Transverse colon (tissue), 4 donors: ENCODE measurements around the gene TSPOAP1. TPM values are rescaled to one million over a fixed set of nuclear protein-coding genes. Genes with fewer than 3 reads are reported as not detected.

Experiments
- DNase-seq: peaks from one replicate; pipeline ENCODE4 v3.0.0-alpha.2; 2019
- H3K27ac ChIP-seq, 4 donors: fragments of 200-600 bp; sonication (generic); 2 replicates each; pipeline ENCODE4 v1.5.1; 2016 to 2018; ENCODE audit warnings: inconsistent platforms in 4 of 4
- H3K27me3 ChIP-seq: fragments of 200-600 bp; sonication (generic); 2 replicates; pipeline ENCODE4 v1.5.1; 2017; ENCODE audit warnings: inconsistent platforms
- H3K36me3 ChIP-seq, 4 donors: fragments of 200-600 bp; sonication (generic); 2 replicates each; pipeline ENCODE4 v1.5.1; 2017 to 2019; ENCODE audit warnings: inconsistent platforms in 4 of 4
- H3K4me1 ChIP-seq, 4 donors: fragments of 200-600 bp; sonication (generic); 2 replicates each; pipeline ENCODE4 v1.5.1; 2017 to 2020; ENCODE audit warnings: inconsistent platforms in 4 of 4
- H3K4me3 ChIP-seq, 4 donors: fragments of 200-600 bp; sonication (generic); 1 replicate in 1 of 4; 2 replicates in 3 of 4; pipeline versions ENCODE4 v1.5.1 to v1.6.1; 2017 to 2019; ENCODE audit warnings: inconsistent platforms in 4 of 4
- H3K9me3 ChIP-seq, 2 donors: fragments of 200-600 bp; sonication (generic); 2 replicates each; pipeline ENCODE4 v1.5.1; 2017 to 2019; ENCODE audit warnings: inconsistent platforms in 2 of 2
- EP300 ChIP-seq: sonication (generic); formaldehyde crosslinking; IDR thresholded peaks from one replicate; pipeline ENCODE4 v1.6.1; 2017; ENCODE audit warnings: antibody characterized with exemption, low read depth
- POLR2A ChIP-seq: fragments of 450-650 bp; IDR thresholded peaks from one replicate; pipeline ENCODE4 v1.6.1; 2016; ENCODE audit warnings: antibody characterized with exemption, mild to moderate bottlenecking, moderate library complexity
- POLR2AphosphoS5 ChIP-seq, 3 donors: sonication (generic); formaldehyde crosslinking; IDR thresholded peaks; one replicate each; pipeline ENCODE4 v1.6.1; 2016; ENCODE audit warnings: antibody characterized with exemption in 3 of 3
- WGBS, 2 donors: methylation state at CpG; one replicate each; pipeline ENCODE4 v1.1.5; 2018; ENCODE audit warnings: low coverage in 1 of 2; 5-methylcytosine and 5-hydroxymethylcytosine counted together
- in situ Hi-C, 4 donors: fragments of 200-750 bp; cut with MboI; loops; one replicate each; pipeline versions ENCODE4 v1.15.0 to v1.15.1; 2017; ENCODE audit warnings: low sequenced_read_pairs in 3 of 4, low pct_ligation_motif_present in 1 of 4, low pct_unique_long_range_greater_than_20kb in 1 of 4
- intact Hi-C: fragments of 100-400 bp; cut with DNase I; formaldehyde crosslinking; loops from one replicate; pipeline ENCODE4 v1.15.1; 2023; ENCODE audit warnings: low total_unique reads
- total RNA-seq, 4 donors: library from RNA; depleted of rRNA; stranded (reverse); fragments of >200 nt; gene quantifications; one replicate each; pipeline ENCODE4 v1.1.0, GENCODE V29; 2016
- TF ChIP-seq, protein P1 (sequence below), 5 experiments: fragments of 200-600 bp in 3 of 5; fragments of 450-650 bp in 2 of 5; sonication (generic) in 3 of 5; IDR thresholded peaks; 1 replicate in 2 of 5; 2 replicates in 3 of 5; pipeline ENCODE4 v1.5.1; 2016 to 2017; ENCODE audit warnings: antibody characterized with exemption in 5 of 5, inconsistent platforms in 3 of 5, mild to moderate bottlenecking in 2 of 5, moderate library complexity in 1 of 5

The TSPOAP1 gene
- total RNA-seq, 4 donors from 2014 or later = 4.4 to 21.7 (median 9.4) TPM

DNA sequence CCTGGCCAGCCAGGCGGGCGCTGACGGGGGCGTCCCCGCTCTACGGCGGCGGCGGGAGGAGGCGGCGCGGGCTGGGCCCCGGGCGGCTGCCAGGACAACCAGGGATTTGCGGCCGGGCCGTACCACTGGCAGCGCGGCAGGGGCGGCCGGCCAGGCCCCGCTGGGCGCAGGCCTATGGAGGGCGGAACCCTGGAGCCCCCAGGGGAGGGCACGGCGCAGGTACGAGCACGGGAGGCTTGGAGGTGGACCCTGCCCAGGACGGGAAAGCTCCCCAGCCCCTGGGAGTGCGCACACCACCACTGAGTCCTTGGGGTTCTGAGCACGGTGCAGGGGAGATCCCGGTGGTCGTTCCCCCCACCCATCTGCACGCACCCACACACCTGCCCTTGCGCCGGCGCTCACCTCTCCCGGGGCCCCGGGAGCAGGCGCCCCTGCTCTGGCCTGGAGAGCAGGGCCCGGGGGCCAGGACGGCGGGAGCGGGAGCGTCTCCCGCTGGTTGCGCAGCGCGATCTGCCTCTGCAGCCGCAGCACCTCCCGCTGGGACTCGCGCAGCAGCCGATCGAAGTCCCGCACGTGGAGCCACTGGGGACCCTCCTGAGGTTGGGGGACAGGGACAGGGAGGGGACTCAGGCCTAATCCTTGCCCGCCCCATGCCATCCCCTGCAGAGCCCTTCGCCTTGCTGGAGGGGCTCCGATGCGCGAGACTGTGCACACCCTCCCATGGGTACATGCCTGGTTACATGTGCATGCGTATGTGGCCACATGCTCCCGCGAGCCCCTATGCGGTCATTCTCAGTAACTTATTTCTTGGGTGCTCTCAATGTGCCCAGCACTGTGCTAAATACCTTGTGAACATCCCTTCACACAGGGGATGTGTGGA is 3.9 kb downstream of the TSPOAP1 start:
- Histone ChIP-seq H3K4me3 (peak overlapping the region; percentile 50 to 69 (median 56)), H3K36me3 (no peaks in the 10 kb centered on the region), H3K27me3 (no peaks in the 10 kb centered on the region), H3K4me1 (peaks cover 4 to 13% (median 11%) of the 10 kb centered on the region in 4 donors), H3K9me3 (no peaks in the 10 kb centered on the region), H3K27ac (peak overlapping the region; percentile 46 to 70 (median 64))
- 15% methylated on average over 35 of the region's 66 CpGs; no CpG with 5 or more reads in 1 of the 2 donors for WGBS, 2 donors
- intact Hi-C loops (no loop called here), in situ Hi-C loops (no loop called here)
- TF ChIP-seq EP300 (no peak), POLR2A (no peak)
- TF ChIP-seq, protein P1, sequence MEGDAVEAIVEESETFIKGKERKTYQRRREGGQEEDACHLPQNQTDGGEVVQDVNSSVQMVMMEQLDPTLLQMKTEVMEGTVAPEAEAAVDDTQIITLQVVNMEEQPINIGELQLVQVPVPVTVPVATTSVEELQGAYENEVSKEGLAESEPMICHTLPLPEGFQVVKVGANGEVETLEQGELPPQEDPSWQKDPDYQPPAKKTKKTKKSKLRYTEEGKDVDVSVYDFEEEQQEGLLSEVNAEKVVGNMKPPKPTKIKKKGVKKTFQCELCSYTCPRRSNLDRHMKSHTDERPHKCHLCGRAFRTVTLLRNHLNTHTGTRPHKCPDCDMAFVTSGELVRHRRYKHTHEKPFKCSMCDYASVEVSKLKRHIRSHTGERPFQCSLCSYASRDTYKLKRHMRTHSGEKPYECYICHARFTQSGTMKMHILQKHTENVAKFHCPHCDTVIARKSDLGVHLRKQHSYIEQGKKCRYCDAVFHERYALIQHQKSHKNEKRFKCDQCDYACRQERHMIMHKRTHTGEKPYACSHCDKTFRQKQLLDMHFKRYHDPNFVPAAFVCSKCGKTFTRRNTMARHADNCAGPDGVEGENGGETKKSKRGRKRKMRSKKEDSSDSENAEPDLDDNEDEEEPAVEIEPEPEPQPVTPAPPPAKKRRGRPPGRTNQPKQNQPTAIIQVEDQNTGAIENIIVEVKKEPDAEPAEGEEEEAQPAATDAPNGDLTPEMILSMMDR (IDR thresholded peaks at IDR 0.05) = peak in 1 of 5 experiments; percentile 9
- peak; percentile 58 for DNase-seq

- Histone ChIP-seq H3K27me3 (no peaks in the 10 kb centered on the region), H3K4me3 (peak overlapping the region; percentile 50 to 69 (median 56)), H3K4me1 (peaks cover 4 to 13% (median 11%) of the 10 kb centered on the region in 4 donors), H3K27ac (peak overlapping the region; percentile 46 to 70 (median 64)), H3K36me3 (no peaks in the 10 kb centered on the region), H3K9me3 (no peaks in the 10 kb centered on the region)
- no peak for DNase-seq
- TF ChIP-seq POLR2AphosphoS5 (IDR thresholded peaks at IDR 0.05) = no peak
- TF ChIP-seq POLR2A = no peak
- TF ChIP-seq, protein P1 (IDR thresholded peaks at IDR 0.05) = no peak
- in situ Hi-C loops = no loop called here
- WGBS, 2 donors = 14% methylated on average over 13 of the region's 13 CpGs; no CpG with 5 or more reads in 1 of the 2 donors
- intact Hi-C loops = no loop called here
These were observed 4.6 kb downstream of the TSPOAP1 start for GRCh38 chr17:58324056-58324408.

DNA sequence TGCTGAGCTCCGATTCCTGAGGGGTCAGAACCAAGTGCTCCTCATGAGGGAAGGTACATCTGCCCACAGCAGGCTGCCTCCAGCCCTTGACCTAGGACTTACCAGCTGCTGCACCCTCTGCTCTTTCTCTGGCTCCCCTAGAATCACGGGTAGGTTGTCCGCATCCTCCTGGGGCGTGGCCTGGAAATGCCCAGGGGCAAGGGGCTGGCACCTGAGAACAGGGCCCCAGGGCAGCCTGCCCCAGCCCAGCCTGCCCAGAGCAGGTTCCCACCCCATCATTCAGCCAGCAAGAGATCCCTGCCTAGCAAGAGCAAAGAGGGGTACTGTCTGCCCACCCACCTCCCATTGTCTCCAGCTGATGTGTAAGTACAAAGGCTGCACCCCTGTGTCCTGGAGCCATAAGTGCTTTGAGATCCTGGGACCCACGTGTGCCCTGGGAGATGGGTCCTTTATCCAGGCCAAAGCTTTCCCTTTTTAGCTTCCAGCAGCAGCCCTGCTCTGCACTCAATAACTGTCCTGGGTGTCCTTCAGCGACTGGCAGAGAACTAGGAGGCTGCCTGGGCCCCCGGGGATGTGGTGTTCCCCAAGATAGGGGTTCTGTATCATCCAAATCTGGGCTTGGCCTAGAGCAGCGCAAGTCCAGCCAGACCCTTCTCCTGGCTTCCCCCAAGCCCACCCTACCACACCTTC is 5.1 kb downstream of the TSPOAP1 start:
- H3K27me3 ChIP-seq = no peaks in the 10 kb centered on the region
- no peaks in the 10 kb centered on the region for H3K36me3 ChIP-seq
- H3K9me3 ChIP-seq = no peaks in the 10 kb centered on the region
- in situ Hi-C loops = no loop called here
- H3K4me1 ChIP-seq = peaks cover 4 to 13% (median 11%) of the 10 kb centered on the region in 4 donors
- no peak for DNase-seq
- intact Hi-C loops = no loop called here
- TF ChIP-seq EP300 (no peak), POLR2A (no peak), POLR2AphosphoS5 (IDR thresholded peaks at IDR 0.05) (no peak)
- TF ChIP-seq, protein P1 (IDR thresholded peaks at IDR 0.05) = no peak
- peak overlapping the region in 2 of 4 donors; percentile 57 to 69 for H3K4me3 ChIP-seq
- peak overlapping the region in 2 of 4 donors; percentile 46 to 70 for H3K27ac ChIP-seq
- WGBS, 2 donors = 67% methylated on average over 8 of the region's 8 CpGs; no CpG with 5 or more reads in 1 of the 2 donors

- intact Hi-C loops (no loop called here), in situ Hi-C loops (no loop called here)
- no peak overlapping the region for H3K4me3 ChIP-seq
- peaks cover 8 to 18% (median 12%) of the 10 kb centered on the region in 4 donors for H3K4me1 ChIP-seq
- H3K27ac ChIP-seq = no peak overlapping the region
- no peaks in the 10 kb centered on the region for H3K27me3 ChIP-seq
- H3K36me3 ChIP-seq = no peaks in the 10 kb centered on the region
- 97% methylated on average over 9 of the region's 9 CpGs; no CpG with 5 or more reads in 1 of the 2 donors for WGBS, 2 donors
- no peak for TF ChIP-seq POLR2AphosphoS5 (IDR thresholded peaks at IDR 0.05)
- TF ChIP-seq POLR2A = no peak
- TF ChIP-seq EP300 = no peak
- no peak for DNase-seq
- no peaks in the 10 kb centered on the region for H3K9me3 ChIP-seq
These were observed 5.9 kb downstream of the TSPOAP1 start for GRCh38 chr17:58322581-58323185.
